Urothelium cell line (cell line): ENCODE data around the gene GRK5.
"Not testable (repeated sequence)": the region's sequence is repeated elsewhere in the genome, so short reads cannot be mapped to it uniquely, and the experiment has no call there.

Source experiments
- DNase-seq: peaks from one replicate; pipeline ENCODE4 v3.0.0; 2011; ENCODE audit warnings: low spot score, mixed read lengths
- FAIRE-seq: peaks from 2 replicates; lab custom pipeline; 2011; peaks lifted over from hg19 to GRCh38; lab: Jason Lieb, UNC

Gene GRK5

GRCh38 chr10:119221201-119221600, 13.8 kb downstream of the GRK5 start:
- FAIRE-seq, result no peak
- no peak for DNase-seq

- FAIRE-seq, result no peak
Observed at GRCh38 chr10:119221666-119222065, 14.3 kb downstream of the GRK5 start.

GRCh38 chr10:119222537-119222936, 15.2 kb downstream of the GRK5 start:
- DNase-seq, result no peak
- FAIRE-seq, result no peak

More at GRCh38 chr10:119221666-119222065, 14.3 kb downstream of the GRK5 start:
- DNase-seq, result no peak

GRCh38 chr10:119222966-119223386, 15.6 kb downstream of the GRK5 start:
- no peak for DNase-seq
- FAIRE-seq, result no peak

- FAIRE-seq (no peak), DNase-seq (no peak)
Observed at GRCh38 chr10:119225083-119225658, 17.8 kb downstream of the GRK5 start.

GRCh38 chr10:119227825-119228224, 20.5 kb downstream of the GRK5 start:
- FAIRE-seq, result no peak

GRCh38 chr10:119231654-119232053, 24.3 kb downstream of the GRK5 start:
- DNase-seq (no peak), FAIRE-seq (no peak)

More at GRCh38 chr10:119227825-119228224, 20.5 kb downstream of the GRK5 start:
- no peak for DNase-seq

- not testable (repeated sequence) for FAIRE-seq, DNase-seq
Observed at GRCh38 chr10:119232439-119232838, 25.1 kb downstream of the GRK5 start.

- no peak for DNase-seq
- no peak for FAIRE-seq
Observed at GRCh38 chr10:119233123-119233820, 25.9 kb downstream of the GRK5 start.

- no peak for DNase-seq
- no peak for FAIRE-seq
Observed at GRCh38 chr10:119233821-119234220, 26.4 kb downstream of the GRK5 start.

- no peak for DNase-seq
- FAIRE-seq, result no peak
Observed at GRCh38 chr10:119235356-119235755, 28.0 kb downstream of the GRK5 start.

- no peak for DNase-seq
Observed at GRCh38 chr10:119237722-119238436, 30.5 kb downstream of the GRK5 start.

GRCh38 chr10:119238577-119238976, 31.2 kb downstream of the GRK5 start:
- DNase-seq (no peak), FAIRE-seq (no peak)

More at GRCh38 chr10:119237722-119238436, 30.5 kb downstream of the GRK5 start:
- FAIRE-seq, result no peak

- not testable (repeated sequence) for DNase-seq, FAIRE-seq
Observed at GRCh38 chr10:119239015-119239414, 31.6 kb downstream of the GRK5 start.

- not testable (repeated sequence) for FAIRE-seq, DNase-seq
Observed at GRCh38 chr10:119239630-119240029, 32.3 kb downstream of the GRK5 start.

GRCh38 chr10:119241066-119241465, 33.7 kb downstream of the GRK5 start:
- no peak for FAIRE-seq
- no peak for DNase-seq

GRCh38 chr10:119242186-119242585, 34.8 kb downstream of the GRK5 start:
- DNase-seq, result no peak
- no peak for FAIRE-seq

GRCh38 chr10:119243488-119243887, 36.1 kb downstream of the GRK5 start:
- FAIRE-seq (no peak), DNase-seq (no peak)

- DNase-seq (no peak), FAIRE-seq (no peak)
Observed at GRCh38 chr10:119243967-119244366, 36.6 kb downstream of the GRK5 start.

GRCh38 chr10:119245272-119245671, 37.9 kb downstream of the GRK5 start:
- no peak for DNase-seq
- no peak for FAIRE-seq

- DNase-seq, result no peak
- no peak for FAIRE-seq
Observed at GRCh38 chr10:119246862-119247549, 39.6 kb downstream of the GRK5 start.
